HG03469 (cell line): Measurements from ENCODE around the gene PHKB.
A peak's percentile ranks its signal among the peaks of the same experiment; 100 is the strongest.
"Not testable (repeated sequence)": the region's sequence is repeated elsewhere in the genome, so short reads cannot be mapped to it uniquely, and the experiment has no call there.

Experiments
- ATAC-seq: cut with Tn5 transposase; IDR thresholded peaks from one replicate; pipeline ENCODE4 v1.9.1; 2021; ENCODE audit warnings: mild to moderate bottlenecking, moderate library complexity, moderate number of reproducible peaks; ENCODE audit not compliant: unreplicated experiment

Gene PHKB

DNA sequence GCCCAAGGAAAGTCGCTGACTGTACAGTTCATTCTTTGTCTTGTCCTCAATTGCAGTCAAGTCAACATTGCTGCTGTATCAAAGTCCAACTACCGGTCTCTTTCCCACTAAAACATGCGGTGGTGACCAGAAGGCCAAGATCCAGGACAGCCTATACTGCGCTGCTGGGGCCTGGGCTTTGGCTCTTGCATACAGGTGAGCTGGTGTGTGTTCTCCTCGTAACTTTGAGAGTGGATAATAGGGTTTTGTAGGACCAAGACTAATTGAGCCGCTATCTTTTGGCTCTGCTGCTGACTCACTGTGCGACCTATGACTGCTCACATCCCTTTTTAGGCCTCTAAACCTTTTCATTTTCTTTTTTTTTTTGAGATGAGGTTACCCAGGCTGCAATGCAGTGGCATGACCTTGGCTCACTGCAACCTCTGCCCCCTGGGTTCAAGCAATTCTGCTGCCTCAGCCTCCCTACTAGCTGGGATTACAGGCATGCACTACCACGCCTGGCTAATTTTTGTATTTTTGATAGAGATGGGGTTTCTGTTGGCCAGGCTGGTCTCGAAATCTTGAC is 38.7 kb downstream of the PHKB start:
- no peak for ATAC-seq

DNA sequence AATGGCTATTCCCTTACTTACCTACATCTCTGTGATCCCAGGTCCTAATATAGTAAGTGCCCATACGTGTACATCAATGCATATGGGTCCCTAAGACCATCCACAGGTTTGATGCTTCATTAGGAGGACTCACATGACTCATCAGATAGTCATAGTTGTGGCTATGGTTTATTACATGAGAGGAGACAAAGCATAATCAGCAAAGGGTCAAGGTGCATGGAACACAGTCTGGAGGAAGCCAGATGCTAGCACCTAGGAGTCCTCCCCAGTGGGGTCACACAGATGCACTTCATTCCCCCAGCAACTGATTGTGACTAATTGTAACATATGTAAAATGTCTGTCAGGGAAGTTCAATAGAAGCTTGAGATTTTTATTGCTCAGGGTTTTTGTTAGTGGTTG is 42.8 kb downstream of the PHKB start:
- ATAC-seq, result no peak

DNA sequence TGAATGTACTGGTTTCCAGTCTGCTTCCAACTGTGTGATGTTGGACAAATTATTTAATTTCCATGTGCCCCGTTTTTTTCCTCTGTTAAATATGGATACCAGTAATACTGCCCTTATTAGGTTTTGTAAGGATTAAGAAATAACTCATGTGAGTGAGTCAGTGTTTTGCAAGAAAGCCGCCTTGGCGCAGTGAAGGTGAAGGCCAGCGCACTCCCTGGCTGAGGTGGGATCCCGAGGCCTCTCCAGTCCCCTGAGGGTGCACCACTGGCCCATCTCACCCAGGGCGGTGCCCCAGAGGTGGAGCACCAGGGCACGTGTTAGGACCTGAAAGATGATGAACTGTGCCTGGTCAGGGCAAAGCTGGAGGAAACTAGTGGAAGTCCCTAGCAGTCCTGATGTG is 43.5 kb downstream of the PHKB start:
- ATAC-seq, result no peak

DNA sequence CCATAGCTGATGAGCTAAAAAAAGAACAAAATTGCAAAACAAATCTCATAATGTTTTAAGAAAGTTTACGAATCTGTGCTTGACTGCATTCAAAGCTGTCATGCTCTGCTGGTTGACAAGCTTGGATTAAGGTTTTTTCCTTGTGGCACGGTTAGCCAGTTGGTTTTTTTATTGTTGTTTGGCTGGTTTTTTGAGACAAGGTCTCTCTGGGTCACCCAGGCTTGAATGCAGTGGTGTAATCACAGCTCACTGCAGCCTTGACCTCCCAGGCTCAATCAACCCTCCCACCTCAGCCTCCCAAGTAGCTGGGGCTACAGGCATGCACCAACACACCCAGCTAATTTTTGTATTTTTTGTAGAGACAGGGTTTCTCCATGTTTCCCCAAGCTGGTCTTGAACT is 45.7 kb downstream of the PHKB start:
- ATAC-seq, result no peak

DNA sequence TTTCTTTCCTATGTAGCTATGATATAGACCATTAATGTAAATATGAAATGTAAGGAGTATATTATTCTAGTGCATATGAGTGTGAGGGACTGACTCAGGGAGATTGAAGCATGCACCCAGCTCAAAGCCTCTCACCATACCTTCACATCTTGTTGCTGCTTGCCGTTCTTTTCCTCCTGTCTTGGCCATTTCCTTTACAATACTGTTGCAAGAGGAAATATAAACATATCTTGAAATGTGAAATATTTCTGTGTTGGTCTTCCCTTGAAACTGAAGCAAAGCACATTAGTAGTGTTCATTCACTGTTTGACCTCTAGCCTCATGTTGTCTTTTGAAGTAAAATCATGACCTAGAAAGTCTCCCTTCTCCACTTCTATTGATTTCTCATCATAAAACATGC is 46.6 kb downstream of the PHKB start:
- ATAC-seq, result no peak

DNA sequence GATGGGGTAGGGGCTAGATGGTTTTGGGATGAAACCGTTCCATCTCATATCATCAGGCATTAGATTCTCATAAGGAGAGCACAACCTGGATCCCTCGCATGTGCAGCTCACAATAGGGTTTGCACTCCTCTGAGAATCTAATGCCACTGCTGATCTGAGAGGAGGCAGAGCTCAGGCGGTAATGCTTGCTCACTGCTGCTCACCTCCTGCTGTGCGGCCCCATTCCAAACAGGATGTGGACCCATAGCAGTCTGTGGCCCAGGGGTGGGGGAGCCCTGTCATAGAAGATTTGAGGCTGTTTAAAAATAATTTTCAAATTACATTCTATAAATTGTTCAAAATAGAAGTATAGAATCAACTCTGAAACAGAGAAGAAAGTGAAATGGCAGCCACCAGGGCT is 50.8 kb downstream of the PHKB start:
- no peak for ATAC-seq

DNA sequence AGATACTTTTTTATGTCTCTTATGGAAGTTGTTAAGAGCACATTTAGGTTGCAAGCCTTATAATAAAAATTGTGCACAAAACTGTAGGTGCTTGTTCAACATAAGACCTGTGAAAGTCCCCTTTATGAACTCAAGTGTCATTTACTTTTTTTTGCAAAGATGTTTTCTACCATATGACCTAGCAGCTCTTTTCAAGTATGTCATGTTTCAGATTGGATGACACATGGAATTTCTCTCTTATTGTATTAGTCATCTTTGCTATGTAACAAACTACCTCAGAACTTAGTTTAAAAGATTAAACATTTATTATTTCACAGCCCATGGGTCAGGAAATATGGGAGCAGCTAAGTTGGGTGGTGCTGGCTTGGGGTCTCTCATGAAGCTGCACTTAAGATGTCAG is 57.9 kb downstream of the PHKB start:
- no peak for ATAC-seq

DNA sequence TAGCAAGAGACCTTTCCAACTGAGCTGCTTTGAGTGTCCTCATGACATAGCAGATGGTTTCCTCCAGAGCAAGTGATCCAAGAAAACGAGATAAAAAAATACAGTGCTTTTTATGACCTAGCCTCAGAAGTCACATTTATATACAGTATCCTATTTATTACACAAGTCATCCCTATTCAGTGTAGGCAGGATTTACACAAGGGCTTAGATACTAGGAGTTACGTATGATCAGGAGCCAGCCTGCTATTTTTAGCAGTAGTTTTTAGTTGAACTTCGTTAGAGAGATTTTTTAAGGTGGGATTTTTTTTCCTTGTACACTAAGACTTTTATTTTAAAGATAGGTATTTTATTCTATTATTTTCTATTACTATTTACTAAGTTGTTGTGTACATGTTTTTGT is 58.4 kb downstream of the PHKB start:
- no peak for ATAC-seq

DNA sequence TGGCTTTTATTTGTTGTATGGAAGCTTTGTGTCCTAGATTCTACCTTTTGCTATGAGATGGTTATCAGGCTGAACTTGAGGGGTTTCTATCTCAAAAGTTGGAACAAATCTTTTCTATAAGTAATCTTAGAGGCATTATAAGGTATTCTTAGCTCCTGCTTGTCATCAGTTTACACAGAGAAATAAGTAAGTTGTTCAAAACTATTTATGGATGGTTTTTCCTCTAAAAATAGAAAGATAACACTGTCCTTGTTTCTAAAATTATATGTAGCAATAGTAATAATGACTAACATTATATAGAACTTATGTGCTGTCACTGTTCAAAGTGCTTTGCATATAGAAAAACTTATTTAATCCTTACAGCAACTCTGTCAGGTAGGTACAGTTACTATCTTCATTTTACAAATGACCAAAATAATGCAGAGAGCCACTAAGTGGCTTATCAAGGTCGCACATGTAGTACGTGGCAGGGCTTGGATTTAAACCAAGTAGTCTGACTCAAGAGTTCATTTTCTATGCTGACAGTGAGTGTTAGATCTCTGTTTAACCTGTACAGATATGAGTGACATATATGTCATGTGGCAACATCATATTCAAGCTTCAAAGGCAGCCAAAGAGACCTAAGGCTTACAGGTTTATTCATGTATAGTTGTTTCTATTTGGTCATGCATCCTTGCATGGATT is 59.0 kb downstream of the PHKB start:
- ATAC-seq, result no peak

DNA sequence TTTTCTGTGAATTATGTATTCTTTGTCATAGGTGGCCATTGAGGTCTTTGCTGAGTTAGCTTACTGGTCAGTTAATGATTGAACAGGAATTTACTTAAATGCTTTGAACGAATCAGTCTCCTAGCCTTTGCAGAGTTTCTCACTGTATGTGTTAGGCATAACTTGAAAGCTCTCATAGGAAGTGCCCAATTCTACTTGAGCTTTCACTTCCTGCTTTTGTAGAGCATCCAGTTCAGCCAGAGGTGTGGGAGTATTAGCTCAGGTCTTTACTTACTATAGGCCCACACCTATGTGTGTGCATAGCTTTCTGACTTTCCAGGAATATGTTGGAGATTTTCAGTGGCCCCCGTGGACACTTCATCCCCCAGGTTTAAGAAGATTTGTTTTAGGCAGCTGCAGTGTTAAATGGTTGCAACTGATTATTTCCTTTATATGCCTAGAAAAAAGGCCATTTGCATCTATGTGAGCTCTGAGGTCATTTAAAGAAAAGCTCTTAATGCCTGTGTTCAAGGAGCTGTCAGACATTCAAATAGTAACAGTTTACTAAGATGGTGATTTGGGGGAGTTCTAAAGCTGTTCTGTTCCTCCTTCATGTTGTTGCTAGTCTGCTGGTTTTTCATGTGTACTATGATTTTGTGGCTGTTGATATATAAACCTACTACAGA is 62.3 kb downstream of the PHKB start:
- peak; percentile 100 for ATAC-seq

DNA sequence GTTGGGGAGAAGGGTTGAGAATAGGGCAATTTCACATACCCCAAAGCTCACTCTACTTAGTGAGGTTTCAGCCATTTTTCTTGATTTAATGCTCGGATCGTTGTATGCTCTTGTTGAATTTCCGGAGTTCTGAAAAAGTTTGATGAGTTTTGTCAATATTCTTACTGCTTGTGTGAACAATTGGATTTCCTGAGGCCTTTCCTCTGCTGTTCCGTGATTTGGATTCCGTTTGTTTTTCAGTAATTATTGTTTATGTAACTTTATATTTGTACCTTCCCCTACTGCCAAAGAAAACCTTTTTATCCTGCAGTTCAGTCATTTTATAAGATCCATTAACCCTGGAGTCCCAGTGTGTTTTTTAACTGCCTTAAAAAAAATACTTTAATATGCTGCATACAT is 62.9 kb downstream of the PHKB start:
- no peak for ATAC-seq

DNA sequence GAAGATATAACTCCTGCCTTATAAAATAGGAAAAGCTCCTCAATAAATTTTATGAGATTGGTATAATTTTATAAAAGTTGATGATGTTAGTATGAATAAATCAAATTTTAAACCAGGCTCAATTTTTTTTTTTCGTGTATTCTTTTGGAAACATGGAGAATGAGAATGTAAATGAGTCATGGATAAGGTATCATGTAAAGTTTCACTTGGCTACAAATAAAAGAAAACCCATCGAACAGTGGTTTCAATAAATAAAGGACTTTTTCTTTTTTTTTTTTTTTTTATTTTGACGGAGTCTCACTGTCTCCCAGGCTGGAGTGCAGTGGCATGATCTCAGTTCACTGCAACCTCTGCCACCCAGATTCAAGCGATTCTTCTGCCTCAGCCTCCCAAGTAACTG is 67.3 kb downstream of the PHKB start:
- no peak for ATAC-seq

DNA sequence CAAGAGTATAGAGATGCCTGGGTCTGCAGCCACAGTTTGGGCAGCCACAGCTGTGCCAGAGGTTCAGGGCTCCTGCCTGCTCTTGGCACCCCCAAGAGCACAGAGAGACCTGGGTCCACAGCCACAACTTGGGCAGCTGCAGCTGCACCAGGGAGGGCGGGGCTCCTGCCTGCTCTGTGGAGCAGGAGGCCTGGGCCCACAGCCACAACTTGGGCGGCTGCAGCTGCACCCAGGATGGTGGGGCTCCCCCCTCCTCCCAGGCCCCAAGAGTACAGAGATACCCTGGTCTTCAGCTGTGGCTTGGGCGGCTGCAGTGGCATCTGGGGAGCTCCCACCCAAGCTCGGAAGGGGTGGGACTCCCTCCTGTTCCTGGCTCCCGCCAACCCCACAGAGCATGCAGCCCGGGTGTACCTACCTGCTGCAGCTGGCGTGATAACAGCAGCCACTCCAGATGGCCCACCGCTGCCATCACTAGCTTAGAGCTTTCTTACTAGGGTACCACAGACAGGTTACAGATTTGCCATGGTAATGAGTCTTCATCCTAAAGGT is 72.7 kb downstream of the PHKB start:
- no peak for ATAC-seq

DNA sequence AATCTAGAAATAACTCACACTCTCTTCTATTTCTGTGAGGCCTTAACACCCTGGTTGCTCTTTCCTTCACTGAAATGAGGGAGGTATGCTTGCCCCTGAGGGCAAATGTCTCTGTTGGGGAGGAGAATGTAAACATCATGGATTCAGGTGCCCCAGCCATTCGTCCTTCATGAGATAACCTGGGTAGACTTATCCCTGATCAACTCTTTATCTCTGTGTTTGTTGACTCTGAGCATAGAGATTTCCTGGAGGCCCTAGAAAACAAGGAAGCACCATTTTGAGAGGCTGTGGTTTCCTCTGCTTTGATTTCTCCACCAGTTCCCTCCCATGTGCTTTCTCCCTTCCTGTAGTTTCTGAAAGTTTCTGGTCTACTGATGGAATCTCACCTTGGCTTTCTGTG is 77.3 kb downstream of the PHKB start:
- no peak for ATAC-seq

DNA sequence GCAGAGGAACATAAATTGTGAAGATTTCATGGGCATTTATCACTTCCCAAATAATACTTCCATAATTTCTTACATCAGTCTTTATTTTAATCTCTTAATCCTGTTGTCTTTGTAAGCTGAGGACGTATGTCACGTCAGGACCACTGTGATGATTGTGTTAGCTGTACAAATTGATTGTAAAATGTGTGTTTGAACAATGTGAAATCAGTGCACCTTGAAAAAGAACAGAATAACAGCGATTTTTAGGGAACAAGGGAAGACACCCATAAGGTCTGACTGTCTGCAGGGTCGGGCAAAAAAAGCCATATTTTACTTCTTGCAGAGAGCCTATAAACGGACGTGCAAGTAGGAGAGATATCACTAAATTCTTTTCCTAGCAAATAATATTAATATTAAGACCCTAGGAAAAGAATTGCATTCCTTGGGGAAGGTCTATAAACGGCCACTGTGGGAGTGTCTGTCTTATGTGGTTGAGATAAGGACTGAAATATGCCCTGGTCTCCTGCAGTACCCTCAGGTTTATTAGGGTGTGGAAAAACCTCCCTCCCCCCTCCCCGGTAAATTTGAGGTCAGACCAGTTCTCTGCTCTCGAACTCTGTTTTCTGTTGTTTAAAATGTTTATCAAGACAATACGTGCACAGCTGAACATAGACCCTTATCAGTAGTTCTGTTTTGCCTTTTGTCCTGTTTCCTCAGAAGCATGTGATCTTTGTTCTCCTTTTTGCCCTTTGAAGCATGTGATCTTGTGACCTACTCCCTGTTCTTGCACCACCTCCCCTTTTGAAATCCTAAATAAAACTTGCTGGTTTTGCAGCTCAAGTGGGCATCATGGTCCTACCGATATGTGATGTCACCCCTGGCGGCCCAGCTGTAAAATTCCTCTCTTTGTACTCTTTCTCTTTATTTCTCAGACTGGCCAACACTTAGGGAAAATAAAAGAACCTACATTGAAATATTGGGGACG is 78.9 kb downstream of the PHKB start:
- not testable (repeated sequence) for ATAC-seq

DNA sequence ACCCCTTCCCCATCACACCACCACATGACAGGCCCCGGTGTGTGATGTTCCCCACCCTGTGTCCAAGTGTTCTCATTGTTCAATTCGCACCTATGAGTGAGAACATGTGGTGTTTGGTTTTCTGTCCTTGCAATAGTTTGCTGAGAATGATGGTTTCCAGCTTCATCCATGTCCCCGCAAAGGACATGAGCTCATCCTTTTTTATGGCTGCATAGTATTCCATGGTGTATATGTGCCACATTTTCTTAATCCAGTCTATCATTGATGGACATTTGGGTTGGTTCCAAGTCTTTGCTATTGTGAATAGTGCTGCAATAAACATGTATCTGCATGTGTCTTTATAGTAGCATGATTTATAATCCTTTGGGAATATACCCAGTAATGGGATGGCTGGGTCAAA is 80.0 kb downstream of the PHKB start:
- ATAC-seq, result not testable (repeated sequence)

DNA sequence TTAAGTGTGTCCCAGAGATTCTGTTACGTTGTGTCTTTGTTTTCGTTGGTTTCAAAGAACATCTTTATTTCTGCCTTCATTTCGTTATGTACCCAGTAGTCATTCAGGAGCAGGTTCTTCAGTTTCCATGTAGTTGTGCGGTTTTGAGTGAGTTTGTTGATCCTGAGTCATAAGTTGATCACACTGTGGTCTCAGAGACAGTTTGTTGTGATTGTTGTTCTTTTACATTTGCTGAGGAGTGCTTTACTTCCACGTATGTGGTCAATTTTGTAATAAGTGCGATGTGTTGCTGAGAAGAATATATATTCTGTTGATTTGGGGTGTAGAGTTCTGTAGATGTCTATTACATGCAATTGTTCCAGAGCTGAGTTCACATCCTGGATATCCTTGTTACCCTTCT is 83.1 kb downstream of the PHKB start:
- not testable (repeated sequence) for ATAC-seq

DNA sequence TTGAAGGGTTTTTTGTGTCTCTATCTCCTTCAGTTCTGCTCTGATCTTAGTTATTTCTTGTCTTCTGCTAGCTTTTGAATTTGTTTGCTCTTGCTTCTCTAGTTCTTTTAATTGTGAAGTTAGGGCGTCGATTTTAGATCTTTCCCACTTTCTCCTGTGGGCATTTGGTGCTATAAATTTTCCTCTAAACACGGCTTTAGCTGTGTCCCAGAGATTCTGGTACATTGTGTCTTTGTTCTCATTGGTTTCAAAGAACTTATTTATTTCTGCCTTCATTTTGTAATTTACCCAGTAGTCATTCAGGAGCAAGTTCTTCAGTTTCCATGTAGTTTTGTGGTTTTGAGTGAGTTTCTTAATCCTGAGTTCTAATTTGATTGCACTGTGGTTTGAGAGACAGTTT is 90.1 kb downstream of the PHKB start:
- not testable (repeated sequence) for ATAC-seq

DNA sequence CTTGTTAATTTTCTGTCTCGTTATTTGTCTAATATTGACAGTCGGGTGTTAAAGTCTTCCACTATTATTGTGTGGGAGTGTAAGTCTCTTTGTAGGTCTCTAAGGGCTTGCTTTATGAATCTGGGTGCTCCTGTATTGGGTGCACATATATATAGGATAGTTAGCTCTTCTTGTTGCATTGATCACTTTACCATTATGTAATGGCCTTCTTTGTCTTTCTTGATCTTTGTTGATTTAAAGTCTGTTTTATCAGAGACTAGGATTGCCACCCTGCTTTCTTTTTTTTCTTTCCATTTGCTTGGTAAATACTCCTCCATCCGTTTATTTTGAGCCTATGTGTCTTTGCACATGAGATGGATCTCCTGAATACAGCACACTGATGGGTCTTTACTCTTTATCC is 90.6 kb downstream of the PHKB start:
- not testable (repeated sequence) for ATAC-seq

DNA sequence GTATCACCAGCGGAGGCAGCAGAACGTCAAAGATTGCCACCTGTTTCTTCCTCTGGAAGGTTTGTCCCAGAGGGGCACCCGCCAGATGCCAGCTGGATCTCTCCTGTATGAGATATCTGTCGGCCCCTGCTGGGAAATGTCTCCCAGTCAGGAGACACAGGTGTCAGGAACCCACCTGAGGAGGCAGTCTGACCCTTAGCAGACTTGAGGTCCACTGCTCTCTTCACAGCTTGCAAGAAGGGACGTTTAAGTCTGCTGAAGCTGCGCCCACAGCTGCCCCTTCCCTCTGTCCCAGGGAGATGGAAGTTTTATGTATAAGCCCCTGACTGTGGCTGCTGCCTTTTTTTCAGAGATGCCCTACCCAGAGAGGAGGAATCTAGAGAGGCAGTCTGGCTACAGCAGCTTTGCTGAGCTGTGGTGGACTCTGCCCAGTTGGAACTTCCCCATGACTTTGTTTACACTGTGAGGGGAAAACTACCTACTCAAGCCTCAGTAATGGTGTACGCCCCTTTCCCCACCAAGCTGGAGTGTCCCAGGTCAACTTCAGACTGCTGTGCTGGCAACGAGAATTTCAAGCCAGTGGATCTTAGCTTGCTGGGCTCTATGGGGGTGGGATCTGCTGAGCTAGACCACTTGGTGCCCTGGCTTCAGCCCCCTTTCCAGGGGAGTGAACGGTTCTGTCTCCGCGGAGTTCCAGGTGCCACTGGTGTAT is 92.9 kb downstream of the PHKB start:
- ATAC-seq, result no peak
